ENCODE data around the gene SLC5A5.

Gene SLC5A5

GRCh38 chr19:17874758-17875135 lies 3.0 kb downstream of the SLC5A5 start (continued):
- TF ChIP-seq ELK4 (IDR thresholded peaks at IDR 0.05; ENCODE audit: borderline replicate concordance, low read depth, low read length) (no peak), ZNF621 (tag by site-specific recombination; IDR thresholded peaks at IDR 0.05) (no peak)

GRCh38 chr19:17877696-17878095 lies 6.0 kb downstream of the SLC5A5 start:
- CTCF ChIA-PET = interaction anchor here (0.7 to 1.0 kb wide), 2 partner anchors 16 to 19 kb away, joined by 3 to 4 read pairs; no protein-coding TSS in a partner anchor
- no peak for TF ChIP-seq HIC1 (tag by site-specific recombination; IDR thresholded peaks at IDR 0.05)
- no peak for TF ChIP-seq ZBTB20 (tag by site-specific recombination; IDR thresholded peaks at IDR 0.05)
- POLR2A ChIA-PET = interaction anchor here (1.2 kb wide), 1 partner anchor 55 kb away, joined by 3 read pairs; the partner anchor contains the start of gene CCDC124
- no peaks in the 10 kb centered on the region for H3K36me3 ChIP-seq (ENCODE audit: control insufficient read depth in 2 of 2, insufficient read depth in 1 of 2, low read length in 2 of 2)
- H3K4me1 ChIP-seq (ENCODE audit: control insufficient read depth, insufficient read depth, low read length) = peaks cover 3% of the 10 kb centered on the region; the same call in 1 of the 2 replicates
- H3K9me3 ChIP-seq (ENCODE audit: control insufficient read depth, insufficient read depth, low read depth, low read length) = no peaks in the 10 kb centered on the region
- H3K4me3 ChIP-seq (ENCODE audit: low read depth, low read length) = no peak overlapping the region
- H3K27ac ChIP-seq (ENCODE audit: extremely low read depth, low read depth, low read length) = no peak overlapping the region

- no peaks in the 10 kb centered on the region for H3K4me1 ChIP-seq (ENCODE audit: control insufficient read depth, insufficient read depth, low read length)
- CTCF ChIA-PET = no interaction called here
- H3K9me3 ChIP-seq (ENCODE audit: control insufficient read depth, insufficient read depth, low read depth, low read length) = no peaks in the 10 kb centered on the region
- TF ChIP-seq ZNF701 (tag by site-specific recombination; IDR thresholded peaks at IDR 0.05) (no peak), HOXD13 (CRISPR knock-in tag; IDR thresholded peaks at IDR 0.05; ENCODE audit: borderline replicate concordance) (no peak), ZNF292 (tag by site-specific recombination; IDR thresholded peaks at IDR 0.05; ENCODE audit: borderline replicate concordance, low read depth) (no peak), INSM2 (tag by site-specific recombination; IDR thresholded peaks at IDR 0.05) (no peak), SP7 (tag by site-specific recombination; IDR thresholded peaks at IDR 0.05) (no peak), ZNF184 (tag by site-specific recombination; IDR thresholded peaks at IDR 0.05) (no peak), ZNF596 (tag by site-specific recombination; IDR thresholded peaks at IDR 0.05) (no peak), ZNF610 (tag by site-specific recombination; IDR thresholded peaks at IDR 0.05; ENCODE audit: borderline replicate concordance) (no peak), PATZ1 (tag by site-specific recombination; IDR thresholded peaks at IDR 0.05) (no peak), KLF16 (tag by site-specific recombination; IDR thresholded peaks at IDR 0.05) (no peak), BCL11B (tag by site-specific recombination; IDR thresholded peaks at IDR 0.05; ENCODE audit: low read depth) (no peak), ZBTB49 (tag by site-specific recombination; IDR thresholded peaks at IDR 0.05; ENCODE audit: low read depth) (no peak), REST (tag by site-specific recombination; IDR thresholded peaks at IDR 0.05) (no peak)
- H3K27ac ChIP-seq (ENCODE audit: extremely low read depth, low read depth, low read length) = no peak overlapping the region
- POLR2A ChIA-PET = interaction anchor here (0.6 kb wide), 1 partner anchor 30 kb away, joined by 4 read pairs; no protein-coding TSS in a partner anchor
- no peaks in the 10 kb centered on the region for H3K36me3 ChIP-seq (ENCODE audit: control insufficient read depth in 2 of 2, insufficient read depth in 1 of 2, low read length in 2 of 2)
- no peak overlapping the region for H3K4me3 ChIP-seq (ENCODE audit: low read depth, low read length)
These were observed 7.7 kb downstream of the SLC5A5 start for GRCh38 chr19:17879466-17879865.
